D721Med (cell line): ENCODE measurements around the gene FHL2.

Experiments
- DNase-seq: peaks from one replicate; pipeline ENCODE4 v3.0.0; 2011; ENCODE audit warnings: low spot score; ENCODE audit not compliant: insufficient read length
- FAIRE-seq: peaks from 2 replicates; lab custom pipeline; 2011; peaks lifted over from hg19 to GRCh38; lab: Jason Lieb, UNC
- CTCF ChIP-seq: IDR thresholded peaks from 2 replicates; pipeline ENCODE4 v1.5.1; 2012; ENCODE audit warnings: mild to moderate bottlenecking, control low read depth; ENCODE audit not compliant: insufficient read depth; ENCODE audit errors: missing control alignments

The FHL2 gene

GRCh38 chr2:105375001-105375561 is 23.8 kb downstream of the FHL2 start:
- FAIRE-seq = no peak
- TF ChIP-seq CTCF = no peak
- no peak for DNase-seq

- FAIRE-seq (no peak), DNase-seq (no peak)
- TF ChIP-seq CTCF = no peak
These were observed 24.9 kb downstream of the FHL2 start for GRCh38 chr2:105373895-105374401.

- DNase-seq (no peak), FAIRE-seq (no peak)
- TF ChIP-seq CTCF = no peak
These were observed 25.5 kb downstream of the FHL2 start for GRCh38 chr2:105373344-105373781.

GRCh38 chr2:105371810-105372209 is 27.0 kb downstream of the FHL2 start:
- DNase-seq = no peak
- no peak for TF ChIP-seq CTCF

GRCh38 chr2:105371156-105371555 is 27.7 kb downstream of the FHL2 start:
- FAIRE-seq (no peak), DNase-seq (no peak)
- no peak for TF ChIP-seq CTCF

More at GRCh38 chr2:105371810-105372209, 27.0 kb downstream of the FHL2 start:
- no peak for FAIRE-seq

- no peak for FAIRE-seq
- TF ChIP-seq CTCF = peak; percentile 97
- peak; percentile 32 for DNase-seq
These were observed 28.8 kb downstream of the FHL2 start for GRCh38 chr2:105369777-105370690.
